ENCODE results near the gene CPEB3. TPM values are rescaled to one million over a fixed set of nuclear protein-coding genes. Genes with fewer than 3 reads are reported as not detected.

The CPEB3 gene
- total and polyA plus RNA-seq, 5 donors from 2014 or later = 0.47 to 4.4 (median 0.98) TPM

GRCh38 chr10:92130622-92131274 lies 160.1 kb downstream of the CPEB3 start:
- H3K36me3 ChIP-seq (ENCODE audit: control insufficient read depth, insufficient read depth, low read length) = no peaks in the 10 kb centered on the region
- H3K4me1 Mint-ChIP-seq = peaks cover 0 to 15% (median 3%) of the 10 kb centered on the region in 4 donors
- no peak overlapping the region for H3K27ac Mint-ChIP-seq
- ATAC-seq (ENCODE audit: low read depth in 2 of 2) (no peak), DNase-seq (no peak)
- no peaks in the 10 kb centered on the region for H3K9me3 ChIP-seq (ENCODE audit: control insufficient read depth in 2 of 2, low read length in 2 of 2)
- H3K27me3 ChIP-seq (ENCODE audit: control insufficient read depth, insufficient read depth, low read length) = no peaks in the 10 kb centered on the region
- H3K27me3 Mint-ChIP-seq = no peaks in the 10 kb centered on the region
- peaks cover 0 to 6% (median 0%) of the 10 kb centered on the region in 7 donors for H3K9me3 Mint-ChIP-seq
- H3K4me3 ChIP-seq (ENCODE audit: low read depth, low read length) = no peak overlapping the region
- H3K4me3 Mint-ChIP-seq = no peak overlapping the region
- no peaks in the 10 kb centered on the region for H3K4me1 ChIP-seq (ENCODE audit: control insufficient read depth, insufficient read depth, low read length, poor library complexity, severe bottlenecking)
- H3K27ac ChIP-seq (ENCODE audit: insufficient read depth, low read length, poor library complexity, severe bottlenecking) = no peak overlapping the region
- H3K36me3 Mint-ChIP-seq = peaks cover 6% of the 10 kb centered on the region

- Histone ChIP-seq H3K36me3 (ENCODE audit: control insufficient read depth, insufficient read depth, low read length) (no peaks in the 10 kb centered on the region), H3K27me3 (ENCODE audit: control insufficient read depth, insufficient read depth, low read length) (no peaks in the 10 kb centered on the region), H3K9me3 (ENCODE audit: control insufficient read depth in 2 of 2, low read length in 2 of 2) (no peaks in the 10 kb centered on the region), H3K4me1 (ENCODE audit: control insufficient read depth, insufficient read depth, low read length, poor library complexity, severe bottlenecking) (no peaks in the 10 kb centered on the region), H3K27ac (ENCODE audit: insufficient read depth, low read length, poor library complexity, severe bottlenecking) (no peak overlapping the region), H3K4me3 (ENCODE audit: low read depth, low read length) (no peak overlapping the region)
- Mint-ChIP-seq H3K9me3 (no peaks in the 10 kb centered on the region), H3K27me3 (no peaks in the 10 kb centered on the region), H3K4me3 (no peak overlapping the region), H3K27ac (no peak overlapping the region), H3K36me3 (no peaks in the 10 kb centered on the region), H3K4me1 (peaks cover 0 to 15% (median 6%) of the 10 kb centered on the region in 4 donors)
- no peak for ATAC-seq (ENCODE audit: low read depth in 2 of 2)
- DNase-seq = no peak
Observed at GRCh38 chr10:92126100-92126650, 164.7 kb downstream of the CPEB3 start.

GRCh38 chr10:92125144-92125543 lies 165.7 kb downstream of the CPEB3 start:
- Mint-ChIP-seq H3K4me3 (no peak overlapping the region), H3K36me3 (no peaks in the 10 kb centered on the region), H3K9me3 (no peaks in the 10 kb centered on the region), H3K4me1 (peaks cover 0 to 13% (median 6%) of the 10 kb centered on the region in 4 donors), H3K27ac (no peak overlapping the region), H3K27me3 (no peaks in the 10 kb centered on the region)
- no peaks in the 10 kb centered on the region for H3K9me3 ChIP-seq (ENCODE audit: control insufficient read depth in 2 of 2, low read length in 2 of 2)
- no peaks in the 10 kb centered on the region for H3K4me1 ChIP-seq (ENCODE audit: control insufficient read depth, insufficient read depth, low read length, poor library complexity, severe bottlenecking)
- DNase-seq (no peak), ATAC-seq (ENCODE audit: low read depth in 2 of 2) (no peak)
- H3K36me3 ChIP-seq (ENCODE audit: control insufficient read depth, insufficient read depth, low read length) = no peaks in the 10 kb centered on the region
- H3K27me3 ChIP-seq (ENCODE audit: control insufficient read depth, insufficient read depth, low read length) = no peaks in the 10 kb centered on the region
- no peak overlapping the region for H3K27ac ChIP-seq (ENCODE audit: insufficient read depth, low read length, poor library complexity, severe bottlenecking)
- H3K4me3 ChIP-seq (ENCODE audit: low read depth, low read length) = no peak overlapping the region

- Histone ChIP-seq H3K4me3 (ENCODE audit: low read depth, low read length) (no peak overlapping the region), H3K27ac (ENCODE audit: insufficient read depth, low read length, poor library complexity, severe bottlenecking) (no peak overlapping the region), H3K27me3 (ENCODE audit: control insufficient read depth, insufficient read depth, low read length) (no peaks in the 10 kb centered on the region), H3K36me3 (ENCODE audit: control insufficient read depth, insufficient read depth, low read length) (no peaks in the 10 kb centered on the region), H3K9me3 (ENCODE audit: control insufficient read depth in 2 of 2, low read length in 2 of 2) (no peaks in the 10 kb centered on the region), H3K4me1 (ENCODE audit: control insufficient read depth, insufficient read depth, low read length, poor library complexity, severe bottlenecking) (no peaks in the 10 kb centered on the region)
- H3K9me3 Mint-ChIP-seq = no peaks in the 10 kb centered on the region
- DNase-seq (no peak), ATAC-seq (ENCODE audit: low read depth in 2 of 2) (no peak)
- peaks cover 0 to 11% (median 6%) of the 10 kb centered on the region in 4 donors for H3K4me1 Mint-ChIP-seq
- no peaks in the 10 kb centered on the region for H3K27me3 Mint-ChIP-seq
- H3K4me3 Mint-ChIP-seq = no peak overlapping the region
- H3K27ac Mint-ChIP-seq = no peak overlapping the region
- no peaks in the 10 kb centered on the region for H3K36me3 Mint-ChIP-seq
Observed at GRCh38 chr10:92124616-92125143, 166.2 kb downstream of the CPEB3 start.

GRCh38 chr10:92124020-92124419 lies 166.9 kb downstream of the CPEB3 start:
- Mint-ChIP-seq H3K4me1 (peaks cover 0 to 11% (median 7%) of the 10 kb centered on the region in 4 donors), H3K27me3 (no peaks in the 10 kb centered on the region), H3K27ac (peak overlapping the region in 1 of 3 donors; percentile 93), H3K4me3 (no peak overlapping the region), H3K36me3 (peaks cover 4% of the 10 kb centered on the region), H3K9me3 (peaks cover 0 to 2% (median 0%) of the 10 kb centered on the region in 7 donors)
- H3K4me3 ChIP-seq (ENCODE audit: low read depth, low read length) = no peak overlapping the region
- no peaks in the 10 kb centered on the region for H3K9me3 ChIP-seq (ENCODE audit: control insufficient read depth in 2 of 2, low read length in 2 of 2)
- no peaks in the 10 kb centered on the region for H3K4me1 ChIP-seq (ENCODE audit: control insufficient read depth, insufficient read depth, low read length, poor library complexity, severe bottlenecking)
- DNase-seq (no peak), ATAC-seq (ENCODE audit: low read depth in 2 of 2) (no peak)
- H3K27me3 ChIP-seq (ENCODE audit: control insufficient read depth, insufficient read depth, low read length) = no peaks in the 10 kb centered on the region
- H3K36me3 ChIP-seq (ENCODE audit: control insufficient read depth, insufficient read depth, low read length) = no peaks in the 10 kb centered on the region
- H3K27ac ChIP-seq (ENCODE audit: insufficient read depth, low read length, poor library complexity, severe bottlenecking) = no peak overlapping the region

- Histone ChIP-seq H3K27me3 (ENCODE audit: control insufficient read depth, insufficient read depth, low read length) (no peaks in the 10 kb centered on the region), H3K4me1 (ENCODE audit: control insufficient read depth, insufficient read depth, low read length, poor library complexity, severe bottlenecking) (no peaks in the 10 kb centered on the region), H3K9me3 (ENCODE audit: control insufficient read depth in 2 of 2, low read length in 2 of 2) (no peaks in the 10 kb centered on the region), H3K4me3 (ENCODE audit: low read depth, low read length) (no peak overlapping the region), H3K27ac (ENCODE audit: insufficient read depth, low read length, poor library complexity, severe bottlenecking) (no peak overlapping the region), H3K36me3 (ENCODE audit: control insufficient read depth, insufficient read depth, low read length) (no peaks in the 10 kb centered on the region)
- H3K9me3 Mint-ChIP-seq = peaks cover 0 to 2% (median 0%) of the 10 kb centered on the region in 7 donors
- H3K4me3 Mint-ChIP-seq = no peak overlapping the region
- H3K27ac Mint-ChIP-seq = no peak overlapping the region
- ATAC-seq (ENCODE audit: low read depth in 2 of 2) (no peak), DNase-seq (no peak)
- H3K4me1 Mint-ChIP-seq = peaks cover 0 to 13% (median 8%) of the 10 kb centered on the region in 4 donors
- H3K27me3 Mint-ChIP-seq = no peaks in the 10 kb centered on the region
- peaks cover 8% of the 10 kb centered on the region for H3K36me3 Mint-ChIP-seq
Observed at GRCh38 chr10:92122941-92123450, 167.9 kb downstream of the CPEB3 start.

GRCh38 chr10:92121686-92122492 lies 169.0 kb downstream of the CPEB3 start:
- H3K4me1 ChIP-seq (ENCODE audit: control insufficient read depth, insufficient read depth, low read length, poor library complexity, severe bottlenecking) = no peaks in the 10 kb centered on the region
- no peak overlapping the region for H3K27ac ChIP-seq (ENCODE audit: insufficient read depth, low read length, poor library complexity, severe bottlenecking)
- Mint-ChIP-seq H3K4me1 (peaks cover 0 to 13% (median 8%) of the 10 kb centered on the region in 4 donors), H3K9me3 (peaks cover 0 to 2% (median 0%) of the 10 kb centered on the region in 7 donors), H3K36me3 (peaks cover 8% of the 10 kb centered on the region), H3K27me3 (no peaks in the 10 kb centered on the region), H3K27ac (peak overlapping the region in 1 of 3 donors; percentile 7), H3K4me3 (no peak overlapping the region)
- no peaks in the 10 kb centered on the region for H3K36me3 ChIP-seq (ENCODE audit: control insufficient read depth, insufficient read depth, low read length)
- ATAC-seq (ENCODE audit: low read depth in 2 of 2) (no peak), DNase-seq (no peak)
- no peaks in the 10 kb centered on the region for H3K27me3 ChIP-seq (ENCODE audit: control insufficient read depth, insufficient read depth, low read length)
- H3K9me3 ChIP-seq (ENCODE audit: control insufficient read depth in 2 of 2, low read length in 2 of 2) = no peaks in the 10 kb centered on the region
- no peak overlapping the region for H3K4me3 ChIP-seq (ENCODE audit: low read depth, low read length)
